WERI-Rb-1 (cell line): ENCODE results near the gene SHISA9.

Experiments
- DNase-seq: peaks from one replicate; pipeline ENCODE4 v3.0.0-alpha.2; 2020
- H3K27ac ChIP-seq: fragments of 250-450 bp; sonication (Bioruptor Pico); 2 replicates; pipeline ENCODE4 v1.5.1; 2020; ENCODE audit warnings: mild to moderate bottlenecking, moderate library complexity
- H3K27me3 ChIP-seq: fragments of 250-450 bp; sonication (Bioruptor Pico); 2 replicates; pipeline ENCODE4 v1.5.1; 2021; ENCODE audit warnings: mild to moderate bottlenecking, low read depth, moderate library complexity; ENCODE audit not compliant: insufficient read depth, severe bottlenecking
- H3K36me3 ChIP-seq: fragments of 250-450 bp; sonication (Bioruptor Pico); 2 replicates; pipeline ENCODE4 v1.5.1; 2020; ENCODE audit warnings: mild to moderate bottlenecking, moderate library complexity
- H3K4me3 ChIP-seq: 2 replicates; pipeline ENCODE4 v1.5.1; 2011; ENCODE audit warnings: low read depth, mild to moderate bottlenecking, control low read depth, low read length
- H3K9me3 ChIP-seq: fragments of 250-450 bp; sonication (Bioruptor Pico); 2 replicates; pipeline ENCODE4 v1.5.1; 2021; ENCODE audit warnings: mild to moderate bottlenecking, moderate library complexity; ENCODE audit not compliant: severe bottlenecking
- CTCF ChIP-seq: IDR thresholded peaks from 2 replicates; pipeline ENCODE4 v1.5.1; 2011; ENCODE audit warnings: low read depth, mild to moderate bottlenecking, control low read depth, inconsistent platforms, low read length

The SHISA9 gene

GRCh38 chr16:13110124-13110796 lies 208.9 kb downstream of the SHISA9 start:
- Histone ChIP-seq H3K27me3 (no peaks in the 10 kb centered on the region), H3K27ac (no peak overlapping the region), H3K36me3 (no peaks in the 10 kb centered on the region), H3K9me3 (no peaks in the 10 kb centered on the region), H3K4me3 (no peak overlapping the region)
- no peak for DNase-seq
- no peak for TF ChIP-seq CTCF

- Histone ChIP-seq H3K27me3 (no peaks in the 10 kb centered on the region), H3K4me3 (no peak overlapping the region), H3K36me3 (no peaks in the 10 kb centered on the region), H3K27ac (no peak overlapping the region), H3K9me3 (no peaks in the 10 kb centered on the region)
- no peak for DNase-seq
- no peak for TF ChIP-seq CTCF
Measured at GRCh38 chr16:13111747-13112146, 210.3 kb downstream of the SHISA9 start.

GRCh38 chr16:13113741-13114140 lies 212.3 kb downstream of the SHISA9 start:
- no peak for TF ChIP-seq CTCF
- no peaks in the 10 kb centered on the region for H3K36me3 ChIP-seq
- no peaks in the 10 kb centered on the region for H3K27me3 ChIP-seq
- H3K4me3 ChIP-seq, result no peak overlapping the region
- no peak for DNase-seq
- no peak overlapping the region for H3K27ac ChIP-seq
- no peaks in the 10 kb centered on the region for H3K9me3 ChIP-seq

- H3K4me3 ChIP-seq, result no peak overlapping the region
- no peak overlapping the region for H3K27ac ChIP-seq
- TF ChIP-seq CTCF, result no peak
- no peaks in the 10 kb centered on the region for H3K36me3 ChIP-seq
- no peaks in the 10 kb centered on the region for H3K27me3 ChIP-seq
- no peak for DNase-seq
- no peaks in the 10 kb centered on the region for H3K9me3 ChIP-seq
Measured at GRCh38 chr16:13118091-13118490, 216.7 kb downstream of the SHISA9 start.

- Histone ChIP-seq H3K27ac (no peak overlapping the region), H3K36me3 (no peaks in the 10 kb centered on the region), H3K9me3 (peaks cover 2% of the 10 kb centered on the region), H3K27me3 (no peaks in the 10 kb centered on the region), H3K4me3 (no peak overlapping the region)
- DNase-seq, result no peak
- TF ChIP-seq CTCF, result no peak
Measured at GRCh38 chr16:13120091-13120490, 218.7 kb downstream of the SHISA9 start.

- Histone ChIP-seq H3K36me3 (no peaks in the 10 kb centered on the region), H3K9me3 (peaks cover 2% of the 10 kb centered on the region), H3K27ac (no peak overlapping the region), H3K4me3 (no peak overlapping the region), H3K27me3 (no peaks in the 10 kb centered on the region)
- TF ChIP-seq CTCF, result no peak
- DNase-seq, result no peak
Measured at GRCh38 chr16:13120557-13120956, 219.2 kb downstream of the SHISA9 start.
